ENCODE data around the gene COPG2.

The COPG2 gene

DNA sequence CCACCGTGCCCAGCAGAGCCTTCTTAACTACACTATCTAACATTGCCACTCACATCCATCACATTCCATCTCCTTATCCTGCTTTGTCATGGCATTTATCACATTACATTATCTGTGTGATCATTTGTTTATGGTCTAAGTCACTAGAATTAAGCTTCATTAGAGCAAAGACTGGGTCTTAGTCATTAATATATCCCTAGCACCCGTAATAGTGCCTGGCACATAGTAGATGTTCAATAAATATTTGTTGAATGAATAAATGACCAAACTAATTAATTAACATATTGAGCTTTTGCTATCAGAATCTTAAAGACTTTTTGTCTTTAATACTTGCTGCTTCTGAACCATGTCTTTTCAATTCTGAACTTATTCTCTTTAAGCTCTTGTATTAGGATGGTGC is 5.9 kb upstream of the COPG2 start:
- Histone ChIP-seq H3K9ac (ENCODE audit: low read depth, low read length, poor library complexity, severe bottlenecking) (no peak overlapping the region), H3K4me3 (ENCODE audit: low read length, poor library complexity, severe bottlenecking) (no peak overlapping the region), H3K36me3 (ENCODE audit: insufficient read depth, low read length) (no peaks in the 10 kb centered on the region), H3K27me3 (ENCODE audit: insufficient read depth, low read length, poor library complexity, severe bottlenecking) (no peaks in the 10 kb centered on the region), H3K9me3 (ENCODE audit: insufficient read depth, low read depth, low read length) (no peaks in the 10 kb centered on the region), H2AFZ (ENCODE audit: low read length) (no peak overlapping the region), H3K4me1 (ENCODE audit: insufficient read depth, low read length, poor library complexity, severe bottlenecking) (peaks cover 4% of the 10 kb centered on the region), H3F3A (ENCODE audit: low read depth) (no peaks in the 10 kb centered on the region), H3K79me2 (ENCODE audit: insufficient read depth, low read length) (no peaks in the 10 kb centered on the region), H3K9me2 (replicated peaks; ENCODE audit: low read depth, low read length) (no peaks in the 10 kb centered on the region), H3K4me2 (ENCODE audit: low read depth, low read length, poor library complexity, severe bottlenecking) (no peak overlapping the region), H4K20me1 (ENCODE audit: insufficient read depth, low read length, poor library complexity, severe bottlenecking) (no peaks in the 10 kb centered on the region)
- TF ChIP-seq EZH2phosphoT487 (IDR thresholded peaks at IDR 0.05; ENCODE audit: borderline replicate concordance) (no peak), CTCF (conservative IDR thresholded peaks at IDR 0.05; ENCODE audit: low read length) (no peak)

DNA sequence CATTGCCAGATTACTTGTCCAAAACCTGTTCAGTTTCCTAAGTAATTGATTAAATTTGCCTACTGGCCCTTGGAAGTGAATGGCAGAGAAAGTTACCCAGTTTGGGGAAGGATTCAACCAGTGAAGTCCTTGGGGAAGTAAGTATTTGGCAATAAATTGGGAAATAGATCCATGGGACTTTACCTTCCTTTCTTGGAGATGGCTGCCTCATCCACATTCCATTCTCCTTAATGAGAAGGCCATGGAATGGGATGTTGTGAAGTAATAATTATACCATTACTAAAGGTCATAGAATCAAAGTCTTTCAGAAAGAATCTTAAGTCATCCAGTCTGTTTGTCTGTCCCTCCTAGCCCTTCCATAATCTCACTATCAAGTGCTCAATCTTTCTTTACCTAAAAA is 4.5 kb upstream of the COPG2 start:
- H3K9me3 ChIP-seq (ENCODE audit: insufficient read depth, low read depth, low read length): no peaks in the 10 kb centered on the region
- H3K9ac ChIP-seq (ENCODE audit: low read depth, low read length, poor library complexity, severe bottlenecking): no peak overlapping the region
- no peaks in the 10 kb centered on the region for H3K27me3 ChIP-seq (ENCODE audit: insufficient read depth, low read length, poor library complexity, severe bottlenecking)
- H3K79me2 ChIP-seq (ENCODE audit: insufficient read depth, low read length): no peaks in the 10 kb centered on the region
- no peaks in the 10 kb centered on the region for H4K20me1 ChIP-seq (ENCODE audit: insufficient read depth, low read length, poor library complexity, severe bottlenecking)
- TF ChIP-seq CTCF (conservative IDR thresholded peaks at IDR 0.05; ENCODE audit: low read length) (no peak), EZH2phosphoT487 (IDR thresholded peaks at IDR 0.05; ENCODE audit: borderline replicate concordance) (no peak)
- H3K36me3 ChIP-seq (ENCODE audit: insufficient read depth, low read length): no peaks in the 10 kb centered on the region
- H3F3A ChIP-seq (ENCODE audit: low read depth): no peaks in the 10 kb centered on the region
- H3K9me2 ChIP-seq (replicated peaks; ENCODE audit: low read depth, low read length): no peaks in the 10 kb centered on the region
- H3K4me1 ChIP-seq (ENCODE audit: insufficient read depth, low read length, poor library complexity, severe bottlenecking): peaks cover 9% of the 10 kb centered on the region
- H3K4me3 ChIP-seq (ENCODE audit: low read length, poor library complexity, severe bottlenecking): no peak overlapping the region
- H3K4me2 ChIP-seq (ENCODE audit: low read depth, low read length, poor library complexity, severe bottlenecking): no peak overlapping the region
- H2AFZ ChIP-seq (ENCODE audit: low read length): no peak overlapping the region

- H3K4me3 ChIP-seq (ENCODE audit: low read length, poor library complexity, severe bottlenecking): no peak overlapping the region
- H2AFZ ChIP-seq (ENCODE audit: low read length): no peak overlapping the region
- H3K36me3 ChIP-seq (ENCODE audit: insufficient read depth, low read length): no peaks in the 10 kb centered on the region
- no peaks in the 10 kb centered on the region for H4K20me1 ChIP-seq (ENCODE audit: insufficient read depth, low read length, poor library complexity, severe bottlenecking)
- no peaks in the 10 kb centered on the region for H3K9me3 ChIP-seq (ENCODE audit: insufficient read depth, low read depth, low read length)
- H3K9ac ChIP-seq (ENCODE audit: low read depth, low read length, poor library complexity, severe bottlenecking): no peak overlapping the region
- TF ChIP-seq EZH2phosphoT487 (IDR thresholded peaks at IDR 0.05; ENCODE audit: borderline replicate concordance): no peak
- no peak for TF ChIP-seq CTCF (conservative IDR thresholded peaks at IDR 0.05; ENCODE audit: low read length)
- no peak overlapping the region for H3K4me2 ChIP-seq (ENCODE audit: low read depth, low read length, poor library complexity, severe bottlenecking)
- H3K9me2 ChIP-seq (replicated peaks; ENCODE audit: low read depth, low read length): no peaks in the 10 kb centered on the region
- H3F3A ChIP-seq (ENCODE audit: low read depth): no peaks in the 10 kb centered on the region
- peaks cover 4% of the 10 kb centered on the region; the same call in 1 of the 2 replicates for H3K79me2 ChIP-seq (ENCODE audit: insufficient read depth, low read length)
- no peaks in the 10 kb centered on the region for H3K27me3 ChIP-seq (ENCODE audit: insufficient read depth, low read length, poor library complexity, severe bottlenecking)
- peaks cover 16% of the 10 kb centered on the region for H3K4me1 ChIP-seq (ENCODE audit: insufficient read depth, low read length, poor library complexity, severe bottlenecking)
These were observed 3.6 kb upstream of the COPG2 start for GRCh38 chr7:130672146-130672545.

Data from Loucy (cell line).